Kidney capillary endothelial cell (primary cell): Measurements from ENCODE around the gene FBXO10.
"Not testable (repeated sequence)": the region's sequence is repeated elsewhere in the genome, so short reads cannot be mapped to it uniquely, and the experiment has no call there.

Source experiments
- DNase-seq: peaks from one replicate; pipeline ENCODE4 v3.0.0-alpha.2; 2018; ENCODE audit warnings: low spot score

The FBXO10 gene

GRCh38 chr9:37511016-37512010, 64.9 kb downstream of the FBXO10 start:
- DNase-seq, result no peak

- DNase-seq, result not testable (repeated sequence)
Observed at GRCh38 chr9:37510053-37510452, 66.1 kb downstream of the FBXO10 start.

- DNase-seq, result no peak
Observed at GRCh38 chr9:37509536-37509935, 66.6 kb downstream of the FBXO10 start.

- DNase-seq, result no peak
Observed at GRCh38 chr9:37508834-37509206, 67.4 kb downstream of the FBXO10 start.

- no peak for DNase-seq
Observed at GRCh38 chr9:37508135-37508833, 67.9 kb downstream of the FBXO10 start.

- no peak for DNase-seq
Observed at GRCh38 chr9:37507566-37508134, 68.5 kb downstream of the FBXO10 start.

GRCh38 chr9:37504605-37505004, 71.6 kb downstream of the FBXO10 start:
- DNase-seq, result no peak

GRCh38 chr9:37503736-37504135, 72.4 kb downstream of the FBXO10 start:
- DNase-seq, result no peak

GRCh38 chr9:37501957-37502596, 74.1 kb downstream of the FBXO10 start:
- no peak for DNase-seq

GRCh38 chr9:37499297-37499696, 76.9 kb downstream of the FBXO10 start:
- DNase-seq, result no peak

- DNase-seq, result no peak
Observed at GRCh38 chr9:37498457-37498856, 77.7 kb downstream of the FBXO10 start.

GRCh38 chr9:37497320-37497719, 78.9 kb downstream of the FBXO10 start:
- DNase-seq, result no peak

GRCh38 chr9:37496020-37496419, 80.2 kb downstream of the FBXO10 start:
- no peak for DNase-seq

- DNase-seq, result no peak
Observed at GRCh38 chr9:37495571-37495970, 80.6 kb downstream of the FBXO10 start.

- DNase-seq, result no peak
Observed at GRCh38 chr9:37491939-37492338, 84.2 kb downstream of the FBXO10 start.

GRCh38 chr9:37486616-37487548, 89.3 kb downstream of the FBXO10 start:
- DNase-seq, result no peak

- no peak for DNase-seq
Observed at GRCh38 chr9:37486256-37486615, 89.9 kb downstream of the FBXO10 start.

GRCh38 chr9:37485389-37486255, 90.6 kb downstream of the FBXO10 start, which contains the start of gene POLR1E:
TSS of gene POLR1E (plus strand) at chr9:37485948. CDS start at chr9:37486048, 100 bp downstream.
- DNase-seq, result peak; percentile 84

GRCh38 chr9:37480759-37481158, 95.4 kb downstream of the FBXO10 start:
- no peak for DNase-seq

- not testable (repeated sequence) for DNase-seq
Observed at GRCh38 chr9:37477987-37478619, 98.1 kb downstream of the FBXO10 start.
